ENCODE measurements around the gene ZBTB21. TPM values are rescaled to one million over a fixed set of nuclear protein-coding genes. Genes with fewer than 3 reads are reported as not detected.

ZBTB21 gene
- polyA plus RNA-seq (ENCODE audit: insufficient read depth in 1 of 5, insufficient read length in 5 of 5, low replicate concordance in 1 of 5): 10 to 100 TPM in 3 of 5 donors, 1 to 10 TPM in 2; 7.7 to 11.9 (median 10.6) TPM
- long read RNA-seq, donor 1, full-length matches to known transcripts: 7 of 7 reads
- long read RNA-seq, donor 1, partial matches to known transcripts: 0 of 7 reads
- long read RNA-seq, donor 1, other reads (novel, unspliced or antisense): 0 of 7 reads
- long read RNA-seq, donor 2: 0 reads
- long read RNA-seq, donor 3, full-length matches to known transcripts: 3 of 3 reads
- long read RNA-seq, donor 3, partial matches to known transcripts: 0 of 3 reads
- long read RNA-seq, donor 3, other reads (novel, unspliced or antisense): 0 of 3 reads
- long read RNA-seq, donor 4, full-length matches to known transcripts: 1 of 1 reads
- long read RNA-seq, donor 4, partial matches to known transcripts: 0 of 1 reads
- long read RNA-seq, donor 4, other reads (novel, unspliced or antisense): 0 of 1 reads
- long read RNA-seq, donor 5, full-length matches to known transcripts: 5 of 5 reads
- long read RNA-seq, donor 5, partial matches to known transcripts: 0 of 5 reads
- long read RNA-seq, donor 5, other reads (novel, unspliced or antisense): 0 of 5 reads
- long read RNA-seq, donor 6, full-length matches to known transcripts: 3 of 3 reads
- long read RNA-seq, donor 6, partial matches to known transcripts: 0 of 3 reads
- long read RNA-seq, donor 6, other reads (novel, unspliced or antisense): 0 of 3 reads
- long read RNA-seq, donor 7, full-length matches to known transcripts: 3 of 3 reads
- long read RNA-seq, donor 7, partial matches to known transcripts: 0 of 3 reads
- long read RNA-seq, donor 7, other reads (novel, unspliced or antisense): 0 of 3 reads
- long read RNA-seq, donor 8, full-length matches to known transcripts: 1 of 1 reads
- long read RNA-seq, donor 8, partial matches to known transcripts: 0 of 1 reads
- long read RNA-seq, donor 8, other reads (novel, unspliced or antisense): 0 of 1 reads

DNA sequence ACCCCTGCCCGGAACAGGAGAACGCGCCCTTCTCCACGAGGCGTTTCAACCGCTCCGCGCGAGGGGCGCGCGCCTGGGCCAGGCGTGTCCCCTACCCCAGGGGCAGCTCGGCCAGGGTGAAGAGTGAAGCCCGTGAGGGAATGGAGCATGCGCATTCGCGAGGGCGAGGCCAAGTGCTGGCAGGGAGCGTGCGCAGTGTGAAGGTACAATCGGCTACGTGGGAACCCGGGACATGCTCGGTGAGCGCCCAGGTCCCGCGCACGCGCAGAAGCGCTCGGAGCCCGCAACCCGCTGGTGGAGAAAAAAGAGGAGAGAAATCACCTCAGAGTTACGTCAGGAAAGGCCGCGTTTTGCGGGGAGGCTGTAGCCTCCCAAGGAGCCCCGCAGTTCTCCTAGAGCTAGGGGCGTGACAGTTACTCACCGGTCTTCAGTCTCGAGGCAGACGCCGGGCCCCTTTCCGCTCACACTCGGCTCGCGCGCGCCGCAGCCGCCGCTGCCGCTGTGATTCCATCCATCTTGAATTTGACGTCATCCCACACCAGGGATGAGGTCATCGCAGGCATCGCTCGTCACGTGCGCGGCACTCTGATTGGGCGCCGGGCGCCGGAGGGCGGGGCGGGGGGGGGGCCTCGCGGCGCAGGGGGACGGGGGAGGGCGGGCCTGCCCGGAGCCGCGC lies at the start of gene ZBTB21:
Gene ZBTB21, minus strand, starts transcription at position 530 of the 676 bp plus-strand sequence. CDS start 16,265 bp downstream, outside the sequence.
- DNase-seq: peak; percentile 98

DNA sequence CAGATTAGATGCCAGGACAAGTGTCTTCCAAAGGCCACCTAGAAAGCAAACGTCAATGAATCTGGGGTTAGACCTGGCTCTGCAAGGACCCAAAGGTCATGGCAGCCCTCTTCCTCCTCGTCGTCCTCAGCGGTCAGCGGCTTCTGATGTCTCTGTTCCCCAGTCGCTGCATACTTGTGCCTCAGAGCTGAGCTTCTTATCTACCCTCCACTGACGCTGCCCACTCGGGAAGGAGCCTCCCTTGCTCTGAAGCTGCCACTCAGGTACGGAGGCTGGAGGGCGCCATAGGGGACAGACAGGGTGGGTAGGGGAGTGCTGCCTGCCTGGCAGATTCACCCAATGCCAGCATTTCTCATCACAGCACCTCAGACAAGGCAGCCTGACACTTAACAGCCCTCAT lies 49.6 kb upstream of the ZBTB21 start:
- no peak for DNase-seq

DNA sequence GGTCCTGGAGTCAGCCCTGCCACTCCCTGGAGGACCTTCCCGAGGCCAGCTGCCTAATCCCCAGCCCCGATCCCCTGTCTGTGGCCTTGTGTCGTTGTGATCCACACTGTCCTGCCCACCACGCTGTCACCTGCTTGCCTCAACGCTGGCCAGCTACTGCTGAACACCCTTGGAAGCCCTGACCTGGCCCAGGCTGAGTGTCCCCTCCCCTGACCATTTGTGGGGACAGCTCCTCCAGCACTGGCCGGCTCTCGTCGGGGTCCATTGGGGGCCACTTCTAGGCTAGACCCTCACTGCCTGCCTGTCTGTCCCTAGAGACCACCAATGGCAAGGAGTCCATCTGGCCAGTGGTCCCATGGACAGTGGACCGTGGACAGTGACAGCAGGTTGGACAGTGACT lies 49.0 kb upstream of the ZBTB21 start:
- no peak for DNase-seq

DNA sequence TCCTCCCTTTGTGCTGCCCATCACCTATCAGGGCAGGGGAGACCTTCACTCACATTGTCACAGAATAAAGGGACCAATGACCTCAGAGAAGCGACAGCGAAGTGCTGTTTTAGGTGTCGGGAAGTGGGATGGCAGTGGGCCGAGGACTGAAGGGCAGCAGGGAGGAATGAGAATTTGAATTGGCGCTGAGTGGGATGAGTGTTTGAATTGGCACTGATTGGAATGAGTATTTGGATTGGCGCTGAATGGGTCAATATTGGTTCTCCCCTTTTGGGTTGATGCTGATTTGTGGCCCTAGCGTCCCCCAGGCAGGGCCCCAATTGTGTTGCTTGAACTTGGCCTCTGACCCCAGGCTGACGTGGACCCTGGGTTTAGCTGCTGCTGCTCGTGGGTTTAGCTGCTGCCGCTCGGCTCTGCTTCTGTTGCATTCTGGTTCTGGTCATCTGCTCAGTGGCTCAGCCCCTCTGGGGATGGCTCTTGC lies 48.5 kb upstream of the ZBTB21 start:
- DNase-seq: no peak

DNA sequence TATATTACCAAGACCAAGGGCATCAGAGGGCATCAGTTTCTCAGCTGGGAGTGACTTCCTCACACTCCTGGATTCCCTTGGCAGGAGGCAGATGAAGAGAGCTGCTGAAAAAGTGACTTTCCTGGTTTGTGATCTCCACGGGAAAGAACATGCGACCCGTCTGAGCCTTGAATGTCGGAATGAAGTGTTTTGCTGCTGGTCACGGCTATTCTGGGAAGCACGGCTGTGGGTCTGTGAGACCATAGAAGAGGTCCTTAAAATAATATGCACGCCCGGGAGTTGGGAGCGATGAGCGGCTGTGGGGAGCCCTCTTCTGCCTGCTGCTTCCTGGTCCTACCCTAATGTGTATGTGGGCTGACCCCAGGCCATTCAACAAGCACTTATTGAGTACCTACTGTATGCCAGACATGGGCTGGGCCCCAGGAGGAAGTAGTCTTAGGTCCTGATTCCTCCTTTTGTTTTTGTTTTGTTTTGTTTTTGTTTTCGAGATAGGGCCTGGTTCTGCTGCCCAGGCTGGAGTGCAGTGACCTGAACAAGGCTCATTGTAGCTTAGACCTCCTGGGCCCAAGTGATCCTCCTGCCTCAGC lies 47.8 kb upstream of the ZBTB21 start:
- DNase-seq: no peak

DNA sequence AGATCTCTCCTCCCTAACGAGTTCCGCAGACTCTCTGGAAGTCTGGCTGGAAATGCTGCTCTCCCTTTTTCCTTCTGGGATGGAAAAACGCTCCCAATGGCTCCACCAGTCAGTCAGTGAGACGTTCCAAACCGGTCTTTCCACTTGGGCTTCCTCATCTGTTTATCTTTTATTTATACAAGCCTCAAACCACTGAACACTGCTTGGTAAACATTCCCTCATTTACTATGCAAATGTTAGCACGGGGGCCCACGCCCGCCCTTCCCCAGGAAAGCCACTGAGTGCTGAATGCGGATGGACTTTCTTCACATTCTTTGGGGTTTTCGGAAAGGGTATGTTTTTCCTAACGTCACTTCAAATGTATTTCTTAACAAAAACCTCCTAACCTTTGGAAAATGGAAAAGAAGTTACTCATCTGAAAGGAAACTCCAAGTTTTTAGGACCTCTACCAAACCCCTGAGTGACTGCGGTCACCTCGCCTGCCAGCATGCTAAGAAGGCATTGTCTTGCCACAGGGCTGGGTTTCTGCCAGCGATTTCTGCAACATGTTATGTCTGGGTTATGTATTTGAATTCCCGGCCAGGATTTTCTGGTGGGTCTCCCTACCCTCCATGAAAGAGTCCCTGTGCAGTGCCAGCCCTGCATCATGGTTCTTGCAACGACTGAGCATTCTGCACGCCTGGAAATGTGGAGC lies 47.0 kb upstream of the ZBTB21 start:
- DNase-seq: peak; percentile 45 to 51

DNA sequence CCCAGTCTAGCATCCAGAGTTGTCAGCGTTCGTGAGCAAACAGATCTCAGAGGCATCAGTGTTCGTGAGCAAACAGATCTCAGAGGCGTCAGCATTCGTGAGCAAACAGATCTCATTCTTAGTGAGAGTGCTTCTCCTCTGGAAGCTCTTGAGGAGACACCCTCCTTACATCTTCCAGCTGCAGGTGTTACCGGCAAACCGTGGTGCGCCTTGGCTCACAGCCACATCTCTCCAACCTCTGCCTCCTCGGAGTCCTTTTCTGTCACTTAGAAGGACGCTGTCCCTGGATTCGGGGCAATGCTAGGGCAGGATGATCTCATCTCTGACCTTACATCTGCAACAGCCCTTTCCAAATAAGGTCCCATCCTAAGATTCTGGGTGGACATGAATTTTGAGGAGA lies 46.3 kb upstream of the ZBTB21 start:
- DNase-seq: no peak

DNA sequence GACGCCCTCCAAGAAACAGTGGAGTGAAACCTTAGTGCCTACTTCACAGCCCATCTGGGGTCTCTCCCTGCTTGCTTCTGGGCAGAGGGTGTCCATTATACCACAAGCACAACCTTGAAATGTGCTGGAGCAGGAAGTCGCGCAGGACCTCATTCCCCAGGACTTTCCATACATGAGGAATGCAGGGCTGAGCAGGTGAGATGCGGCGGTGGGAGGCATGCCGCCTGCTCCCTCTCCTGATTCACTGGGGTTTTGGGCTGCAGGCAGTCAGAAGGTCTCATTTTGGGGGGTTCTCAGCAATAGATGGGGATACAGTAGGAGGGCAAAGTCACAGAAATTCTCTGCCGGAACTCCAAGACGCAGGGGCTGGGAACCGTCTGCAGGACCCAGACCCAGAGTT lies 45.3 kb upstream of the ZBTB21 start:
- no peak for DNase-seq

DNA sequence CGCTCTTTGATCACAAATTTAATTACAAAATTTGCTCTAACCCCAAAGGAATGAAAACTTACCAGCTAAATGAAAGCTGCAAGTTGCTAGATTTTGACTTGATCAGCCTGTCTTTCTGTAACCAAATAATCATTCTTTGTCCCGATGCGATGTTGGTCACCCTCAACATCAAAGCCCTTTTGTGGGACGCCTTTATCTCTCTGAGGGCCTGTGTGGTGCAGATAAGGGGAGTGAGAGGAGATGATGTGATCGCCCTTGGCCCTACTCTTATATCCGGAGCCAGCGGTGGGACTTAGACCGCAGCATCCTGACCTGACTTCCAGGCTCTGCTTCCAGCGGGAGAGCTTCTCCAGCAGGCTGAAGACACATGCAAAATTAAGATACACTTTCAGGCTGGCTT lies 41.6 kb upstream of the ZBTB21 start:
- DNase-seq: no peak

DNA sequence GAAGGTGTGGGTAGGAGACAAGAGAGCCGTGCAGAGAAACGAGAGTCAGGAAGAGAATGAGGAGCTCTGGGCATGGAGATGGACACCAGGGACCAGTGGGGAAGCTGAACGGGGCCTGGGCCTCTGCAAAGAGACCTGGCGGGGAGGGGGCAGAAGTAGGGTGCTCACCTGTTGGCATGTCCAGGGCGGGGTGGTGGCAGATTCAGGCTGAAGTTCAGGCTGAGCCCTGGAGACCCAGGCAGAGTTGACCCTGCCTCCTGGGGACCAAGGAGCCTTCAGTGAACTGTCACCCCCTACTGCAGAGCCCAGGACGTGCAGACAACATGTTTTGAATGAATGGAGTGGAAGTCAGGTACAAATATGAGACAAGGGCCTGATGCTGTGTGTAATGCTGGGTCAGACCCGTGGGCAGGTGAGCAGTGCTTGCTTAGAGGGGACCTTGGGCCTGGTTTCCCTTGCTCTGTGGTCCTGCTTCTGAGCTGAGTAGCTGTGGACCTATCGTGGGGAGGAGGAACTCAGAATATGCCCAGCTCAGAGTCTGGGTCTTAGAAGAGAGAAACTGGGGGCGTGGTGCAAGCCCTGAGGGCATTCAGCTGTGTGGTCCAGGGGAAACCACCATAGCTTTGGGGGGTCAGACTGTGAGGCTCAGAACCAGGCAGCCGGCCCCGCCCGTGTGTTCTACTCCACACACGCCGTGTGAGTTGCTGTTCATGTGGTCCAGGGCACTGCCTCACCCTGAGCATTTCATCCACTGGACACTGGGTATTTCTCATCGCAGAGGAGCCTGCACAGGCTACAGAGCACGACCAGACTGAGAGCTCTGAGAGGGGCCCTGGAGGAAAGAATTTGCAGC lies 39.6 kb upstream of the ZBTB21 start:
- DNase-seq: no peak

DNA sequence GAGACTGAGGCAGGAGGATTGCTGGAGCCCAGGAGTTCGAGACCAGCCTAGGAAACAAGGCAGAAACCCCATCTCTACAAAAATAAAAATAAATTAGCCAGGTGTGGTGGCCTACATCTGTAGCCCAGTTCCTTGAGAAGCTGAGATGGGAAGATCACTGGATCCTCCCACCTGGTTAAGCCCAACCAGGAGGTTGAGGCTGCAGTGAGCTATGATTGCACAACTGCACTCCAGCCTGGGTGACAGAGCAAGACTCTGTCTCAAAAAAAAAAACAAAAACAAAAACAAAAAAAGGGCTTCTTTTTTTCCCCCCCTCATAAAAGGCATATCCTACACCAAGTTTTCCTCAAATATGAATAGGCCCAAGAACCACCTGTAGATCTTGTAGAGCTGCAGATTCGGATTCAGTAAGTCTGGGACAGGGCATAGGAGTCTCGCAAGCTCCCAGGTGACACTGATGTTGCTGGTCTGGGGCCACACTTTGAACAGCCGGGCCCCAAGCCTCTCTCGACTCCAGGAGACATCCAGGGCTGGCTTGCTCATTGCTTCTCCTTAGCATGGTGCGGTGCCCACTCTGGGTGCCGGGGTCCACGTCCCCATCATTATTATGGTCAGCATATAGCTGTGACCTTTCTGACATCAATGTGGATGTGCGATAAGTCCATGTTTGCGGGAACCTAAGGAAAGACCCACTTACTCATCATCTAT lies 38.9 kb upstream of the ZBTB21 start:
- no peak for DNase-seq

DNA sequence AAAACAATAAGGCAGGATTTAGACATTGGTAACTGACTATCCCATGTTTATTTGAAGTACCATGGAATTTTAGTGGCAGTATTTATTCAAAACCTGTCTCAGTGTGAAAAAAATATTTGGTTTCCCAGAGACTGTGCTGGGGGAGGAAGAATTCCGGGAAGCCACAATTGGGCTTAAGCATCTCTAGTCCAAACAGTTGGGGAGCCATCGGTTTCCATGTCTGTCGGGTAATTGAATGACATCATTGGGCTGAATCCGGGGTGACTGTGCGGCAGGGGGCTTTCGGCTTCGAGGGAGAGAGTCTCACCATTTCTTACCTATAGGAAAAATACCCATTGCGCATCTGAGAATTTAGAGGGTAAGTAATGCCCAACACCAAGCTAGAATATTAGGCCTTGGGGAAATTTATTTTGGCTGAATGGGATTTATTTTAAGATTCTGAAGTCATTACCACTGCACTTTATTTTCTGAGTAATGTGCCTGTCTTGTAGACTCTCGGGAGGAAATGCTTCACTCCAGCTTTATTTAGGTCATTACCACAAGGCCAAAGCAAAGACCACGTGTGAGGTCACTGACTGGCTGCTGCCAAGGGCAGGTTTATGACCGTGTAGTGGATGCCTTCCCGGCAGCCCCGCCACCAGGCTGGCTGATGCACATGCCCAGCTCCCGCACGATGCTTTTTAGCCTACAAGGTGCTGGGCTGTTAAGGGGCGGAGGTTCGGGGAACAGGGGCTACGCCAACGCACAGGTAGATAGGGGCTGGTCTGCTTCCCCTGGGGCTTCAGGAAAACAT lies 37.9 kb upstream of the ZBTB21 start:
- DNase-seq: no peak

DNA sequence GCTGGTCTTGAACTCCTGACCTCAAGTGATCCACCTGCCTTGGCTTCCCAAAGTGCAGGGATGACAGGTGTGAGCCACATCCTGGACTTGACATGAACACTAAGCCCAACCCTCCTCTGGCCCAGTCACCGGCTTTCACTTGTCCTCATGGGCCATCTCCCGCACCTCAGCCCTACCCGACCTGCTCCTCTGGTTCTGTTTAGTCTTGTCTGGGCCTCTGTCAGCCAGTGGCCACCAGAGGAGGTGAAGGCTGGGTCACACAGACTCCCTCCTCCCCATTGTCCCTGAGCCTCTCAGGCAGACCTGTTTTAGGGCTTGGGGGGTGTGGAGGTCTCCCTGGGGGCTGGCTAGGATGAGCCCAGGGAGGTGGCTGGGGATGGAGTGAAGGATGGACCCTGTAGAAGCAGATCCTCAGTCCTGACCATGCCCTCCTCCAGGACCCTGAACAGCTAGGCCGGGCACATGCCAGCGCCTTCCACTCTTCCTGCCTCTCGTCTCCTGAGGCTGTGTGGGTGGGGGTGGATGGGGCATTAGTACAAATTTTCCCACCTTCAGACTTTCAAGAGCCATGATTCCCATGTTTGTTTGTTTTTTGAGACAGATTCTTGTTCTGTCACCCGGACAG lies 34.8 kb upstream of the ZBTB21 start:
- DNase-seq: no peak

DNA sequence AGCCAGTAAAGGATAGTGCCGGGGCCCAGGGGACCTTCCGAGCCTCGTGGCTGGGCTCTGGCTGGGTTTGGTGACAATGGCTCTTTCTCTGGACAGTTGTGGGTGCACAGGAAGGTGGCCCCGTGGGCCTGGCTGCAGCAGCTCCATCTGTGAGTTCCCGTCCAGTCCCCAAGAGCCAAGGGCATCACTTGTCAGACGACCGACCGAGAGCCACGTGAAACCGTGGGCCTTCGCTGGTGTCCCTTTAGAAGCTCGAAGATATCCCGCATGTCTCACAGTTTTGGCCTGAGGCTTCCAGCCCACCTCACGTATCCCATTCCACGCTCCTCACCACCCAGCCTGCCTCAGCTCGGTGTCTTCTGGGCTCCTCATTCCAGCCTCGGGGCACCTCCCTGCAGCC lies 33.8 kb upstream of the ZBTB21 start:
- no peak for DNase-seq

DNA sequence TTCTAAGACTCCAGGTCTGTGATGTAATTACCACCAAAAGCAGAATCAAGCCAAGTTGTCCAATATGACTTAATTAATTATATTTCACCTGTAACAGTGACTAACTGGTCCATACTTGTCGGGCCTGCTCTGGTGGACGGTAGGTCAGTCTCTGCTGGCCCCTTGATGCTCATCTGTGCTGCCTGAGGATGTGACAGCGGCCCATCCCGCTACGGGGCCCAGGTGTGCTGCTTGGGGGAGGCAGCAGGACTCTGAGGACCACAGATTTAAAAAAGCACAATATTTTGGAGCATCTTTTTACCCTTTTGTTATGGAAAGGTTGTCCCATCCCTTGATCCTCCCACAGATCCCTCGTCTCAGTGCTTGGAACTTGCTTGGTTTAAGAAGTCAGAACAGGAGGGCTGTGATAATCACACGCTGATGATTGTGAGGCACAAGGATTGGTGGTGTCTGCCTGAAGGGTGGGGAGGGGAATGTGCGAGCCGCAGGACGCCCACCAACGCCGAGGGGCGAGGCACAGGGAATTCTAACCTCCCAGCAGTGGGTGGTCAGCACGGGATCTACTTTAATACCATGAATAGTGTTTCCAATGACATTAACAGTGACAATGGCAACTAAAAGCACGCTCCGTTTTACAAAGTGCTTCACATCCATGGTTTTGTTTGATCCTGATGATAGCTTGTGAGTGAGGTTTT lies 33.2 kb upstream of the ZBTB21 start:
- DNase-seq: no peak

DNA sequence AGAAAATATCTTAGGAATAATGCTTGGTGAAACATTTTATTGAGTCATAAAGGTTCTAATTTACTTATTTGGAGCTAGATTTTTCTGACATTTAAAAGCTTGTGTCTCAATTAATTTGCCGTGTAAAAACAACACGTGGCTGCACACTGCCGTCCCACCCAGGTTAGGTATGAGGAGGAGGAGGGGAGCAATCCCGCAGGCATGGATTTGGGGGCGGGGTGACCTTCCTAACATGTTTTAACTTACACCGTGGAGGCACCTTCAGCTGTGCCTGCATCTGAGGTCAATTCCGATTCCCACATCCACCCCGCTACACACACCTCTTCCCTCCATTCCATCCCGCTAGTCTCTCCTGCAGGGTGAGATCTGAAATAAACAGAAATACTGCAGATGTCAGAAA lies 32.5 kb upstream of the ZBTB21 start:
- no peak for DNase-seq

DNA sequence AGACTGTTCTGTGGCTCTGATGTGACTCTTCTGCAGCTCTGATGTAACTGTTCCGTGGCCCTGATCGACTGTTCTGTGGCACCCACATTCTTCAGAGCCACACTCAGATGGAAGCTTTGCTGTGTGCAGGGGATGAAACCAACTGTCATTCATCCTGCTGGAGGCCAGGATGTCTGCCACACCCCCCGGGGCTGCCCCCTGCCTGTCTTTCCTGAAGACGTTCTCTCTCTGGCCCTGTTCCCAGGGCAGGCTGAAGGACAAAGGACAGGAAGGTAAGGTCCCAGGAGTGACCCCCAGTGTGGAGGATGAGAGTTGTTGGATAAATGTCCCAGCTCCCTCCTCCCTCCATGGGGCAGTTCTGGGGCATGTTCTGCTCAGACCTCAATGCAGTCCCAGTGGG lies 31.6 kb upstream of the ZBTB21 start:
- no peak for DNase-seq

All from right lung (tissue), 10 donors.